ENCODE measurements around the gene DNAH6. TPM values are rescaled to one million over a fixed set of nuclear protein-coding genes. Genes with fewer than 3 reads are reported as not detected.

The DNAH6 gene
- total and polyA plus RNA-seq, 10 of the 15 experiments (the other 5 are each of a cell fraction or from before 2014, with no cell fraction given), result 0.07 to 1.0 (median 0.29) TPM

DNA sequence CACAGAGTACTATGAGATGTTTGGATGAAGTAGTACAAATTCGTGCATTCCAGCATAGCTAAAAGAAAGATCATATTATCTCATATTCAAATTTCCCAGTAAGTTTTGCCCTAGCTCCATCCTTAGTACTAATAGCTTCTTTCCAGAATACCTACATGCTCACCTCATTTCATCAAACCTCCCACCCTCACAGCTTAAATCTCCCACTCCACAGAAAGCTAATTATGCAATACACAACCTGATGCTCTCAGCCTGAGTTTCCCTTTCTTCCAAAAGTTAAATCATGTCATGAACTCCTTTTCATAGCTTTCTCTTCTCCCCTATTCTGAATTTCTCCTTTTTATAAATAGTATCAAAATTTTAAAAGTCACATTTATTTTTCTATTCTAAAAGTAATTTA lies 34.6 kb downstream of the DNAH6 start:
- Histone ChIP-seq H3K4me3 (no peak overlapping the region), H3K27me3 (replicated peaks in 1 of 2; ENCODE audit: control insufficient read depth in 2 of 2, insufficient read depth in 2 of 2, low read length in 1 of 2) (no peaks in the 10 kb centered on the region), H3K4me2 (ENCODE audit: control insufficient read depth, insufficient read depth) (no peak overlapping the region), H3K27ac (ENCODE audit: control insufficient read depth, insufficient read depth) (no peak overlapping the region), H3K79me2 (ENCODE audit: control insufficient read depth, insufficient read depth, low read length) (no peaks in the 10 kb centered on the region), H2AFZ (ENCODE audit: control insufficient read depth, low read depth, low read length) (no peak overlapping the region), H4K20me1 (ENCODE audit: control insufficient read depth, insufficient read depth) (no peaks in the 10 kb centered on the region), H3K9me3 (replicated peaks; ENCODE audit: control insufficient read depth, insufficient read depth, low read length) (no peaks in the 10 kb centered on the region), H3K9ac (ENCODE audit: control insufficient read depth, insufficient read depth, low read length) (no peak overlapping the region), H3K36me3 (ENCODE audit: control insufficient read depth in 2 of 2, insufficient read depth in 2 of 2, low read length in 1 of 2) (no peaks in the 10 kb centered on the region), H3K4me1 (ENCODE audit: control insufficient read depth, insufficient read depth, low read length) (no peaks in the 10 kb centered on the region)
- POLR2A ChIA-PET, result interaction anchor here (0.5 kb wide), 1 partner anchor 54 kb away, joined by 5 read pairs; no protein-coding TSS in a partner anchor
- no TSS peak for BruUV-seq (replicated peaks)
- SMC1A ChIA-PET (ENCODE audit: uncharacterized antibody, unreplicated experiment), result no interaction called here
- RAD21 ChIA-PET (ENCODE audit: unreplicated experiment), result no interaction called here
- DNase-seq (ENCODE audit: low read depth, low spot score) (no peak), FAIRE-seq (no peak), ATAC-seq (no peak)
- 0% methylated on average over 1 of the region's 1 CpG for WGBS (ENCODE audit: insufficient coverage, insufficient replicate concordance, low lambda C conversion rate, missing lambda C conversion rate)
- intact Hi-C loops (cut with micrococcal nuclease; ENCODE audit: unreplicated experiment) (no loop called here), in situ Hi-C loops (cut with MboI) (no loop called here)
- CTCF ChIA-PET, result interaction anchor here (0.6 kb wide), 1 partner anchor 131 kb away, joined by 3 read pairs; no protein-coding TSS in a partner anchor
- TF ChIP-seq, protein P1, sequence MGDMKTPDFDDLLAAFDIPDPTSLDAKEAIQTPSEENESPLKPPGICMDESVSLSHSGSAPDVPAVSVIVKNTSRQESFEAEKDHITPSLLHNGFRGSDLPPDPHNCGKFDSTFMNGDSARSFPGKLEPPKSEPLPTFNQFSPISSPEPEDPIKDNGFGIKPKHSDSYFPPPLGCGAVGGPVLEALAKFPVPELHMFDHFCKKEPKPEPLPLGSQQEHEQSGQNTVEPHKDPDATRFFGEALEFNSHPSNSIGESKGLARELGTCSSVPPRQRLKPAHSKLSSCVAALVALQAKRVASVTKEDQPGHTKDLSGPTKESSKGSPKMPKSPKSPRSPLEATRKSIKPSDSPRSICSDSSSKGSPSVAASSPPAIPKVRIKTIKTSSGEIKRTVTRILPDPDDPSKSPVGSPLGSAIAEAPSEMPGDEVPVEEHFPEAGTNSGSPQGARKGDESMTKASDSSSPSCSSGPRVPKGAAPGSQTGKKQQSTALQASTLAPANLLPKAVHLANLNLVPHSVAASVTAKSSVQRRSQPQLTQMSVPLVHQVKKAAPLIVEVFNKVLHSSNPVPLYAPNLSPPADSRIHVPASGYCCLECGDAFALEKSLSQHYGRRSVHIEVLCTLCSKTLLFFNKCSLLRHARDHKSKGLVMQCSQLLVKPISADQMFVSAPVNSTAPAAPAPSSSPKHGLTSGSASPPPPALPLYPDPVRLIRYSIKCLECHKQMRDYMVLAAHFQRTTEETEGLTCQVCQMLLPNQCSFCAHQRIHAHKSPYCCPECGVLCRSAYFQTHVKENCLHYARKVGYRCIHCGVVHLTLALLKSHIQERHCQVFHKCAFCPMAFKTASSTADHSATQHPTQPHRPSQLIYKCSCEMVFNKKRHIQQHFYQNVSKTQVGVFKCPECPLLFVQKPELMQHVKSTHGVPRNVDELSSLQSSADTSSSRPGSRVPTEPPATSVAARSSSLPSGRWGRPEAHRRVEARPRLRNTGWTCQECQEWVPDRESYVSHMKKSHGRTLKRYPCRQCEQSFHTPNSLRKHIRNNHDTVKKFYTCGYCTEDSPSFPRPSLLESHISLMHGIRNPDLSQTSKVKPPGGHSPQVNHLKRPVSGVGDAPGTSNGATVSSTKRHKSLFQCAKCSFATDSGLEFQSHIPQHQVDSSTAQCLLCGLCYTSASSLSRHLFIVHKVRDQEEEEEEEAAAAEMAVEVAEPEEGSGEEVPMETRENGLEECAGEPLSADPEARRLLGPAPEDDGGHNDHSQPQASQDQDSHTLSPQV (IDR thresholded peaks at IDR 0.05), result no peak
- TF ChIP-seq, protein P2, sequence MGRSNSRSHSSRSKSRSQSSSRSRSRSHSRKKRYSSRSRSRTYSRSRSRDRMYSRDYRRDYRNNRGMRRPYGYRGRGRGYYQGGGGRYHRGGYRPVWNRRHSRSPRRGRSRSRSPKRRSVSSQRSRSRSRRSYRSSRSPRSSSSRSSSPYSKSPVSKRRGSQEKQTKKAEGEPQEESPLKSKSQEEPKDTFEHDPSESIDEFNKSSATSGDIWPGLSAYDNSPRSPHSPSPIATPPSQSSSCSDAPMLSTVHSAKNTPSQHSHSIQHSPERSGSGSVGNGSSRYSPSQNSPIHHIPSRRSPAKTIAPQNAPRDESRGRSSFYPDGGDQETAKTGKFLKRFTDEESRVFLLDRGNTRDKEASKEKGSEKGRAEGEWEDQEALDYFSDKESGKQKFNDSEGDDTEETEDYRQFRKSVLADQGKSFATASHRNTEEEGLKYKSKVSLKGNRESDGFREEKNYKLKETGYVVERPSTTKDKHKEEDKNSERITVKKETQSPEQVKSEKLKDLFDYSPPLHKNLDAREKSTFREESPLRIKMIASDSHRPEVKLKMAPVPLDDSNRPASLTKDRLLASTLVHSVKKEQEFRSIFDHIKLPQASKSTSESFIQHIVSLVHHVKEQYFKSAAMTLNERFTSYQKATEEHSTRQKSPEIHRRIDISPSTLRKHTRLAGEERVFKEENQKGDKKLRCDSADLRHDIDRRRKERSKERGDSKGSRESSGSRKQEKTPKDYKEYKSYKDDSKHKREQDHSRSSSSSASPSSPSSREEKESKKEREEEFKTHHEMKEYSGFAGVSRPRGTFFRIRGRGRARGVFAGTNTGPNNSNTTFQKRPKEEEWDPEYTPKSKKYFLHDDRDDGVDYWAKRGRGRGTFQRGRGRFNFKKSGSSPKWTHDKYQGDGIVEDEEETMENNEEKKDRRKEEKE (IDR thresholded peaks at IDR 0.05), result no peak
- no peak for TF ChIP-seq POLR2AphosphoS5 (IDR thresholded peaks at IDR 0.05; ENCODE audit: low read length)
- no peak for TF ChIP-seq POLR2AphosphoS2 (IDR thresholded peaks at IDR 0.05; ENCODE audit: low read depth, low read length)
- TF ChIP-seq RB1 (IDR thresholded peaks at IDR 0.05; ENCODE audit: borderline replicate concordance), result no peak
- TF ChIP-seq, protein P3, sequence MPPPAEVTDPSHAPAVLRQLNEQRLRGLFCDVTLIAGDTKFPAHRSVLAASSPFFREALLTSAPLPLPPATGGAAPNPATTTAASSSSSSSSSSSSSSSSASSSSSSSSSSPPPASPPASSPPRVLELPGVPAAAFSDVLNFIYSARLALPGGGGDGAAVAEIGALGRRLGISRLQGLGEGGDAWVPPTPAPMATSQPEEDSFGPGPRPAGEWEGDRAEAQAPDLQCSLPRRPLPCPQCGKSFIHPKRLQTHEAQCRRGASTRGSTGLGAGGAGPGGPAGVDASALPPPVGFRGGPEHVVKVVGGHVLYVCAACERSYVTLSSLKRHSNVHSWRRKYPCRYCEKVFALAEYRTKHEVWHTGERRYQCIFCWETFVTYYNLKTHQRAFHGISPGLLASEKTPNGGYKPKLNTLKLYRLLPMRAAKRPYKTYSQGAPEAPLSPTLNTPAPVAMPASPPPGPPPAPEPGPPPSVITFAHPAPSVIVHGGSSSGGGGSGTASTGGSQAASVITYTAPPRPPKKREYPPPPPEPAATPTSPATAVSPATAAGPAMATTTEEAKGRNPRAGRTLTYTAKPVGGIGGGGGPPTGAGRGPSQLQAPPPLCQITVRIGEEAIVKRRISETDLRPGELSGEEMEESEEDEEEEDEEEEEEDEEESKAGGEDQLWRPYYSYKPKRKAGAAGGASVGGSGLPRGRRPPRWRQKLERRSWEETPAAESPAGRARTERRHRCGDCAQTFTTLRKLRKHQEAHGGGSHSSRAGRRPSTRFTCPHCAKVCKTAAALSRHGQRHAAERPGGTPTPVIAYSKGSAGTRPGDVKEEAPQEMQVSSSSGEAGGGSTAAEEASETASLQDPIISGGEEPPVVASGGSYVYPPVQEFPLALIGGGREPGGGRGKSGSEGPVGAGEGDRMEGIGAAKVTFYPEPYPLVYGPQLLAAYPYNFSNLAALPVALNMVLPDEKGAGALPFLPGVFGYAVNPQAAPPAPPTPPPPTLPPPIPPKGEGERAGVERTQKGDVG (CRISPR knock-in tag; IDR thresholded peaks at IDR 0.05), result no peak
- TF ChIP-seq RAD21 (IDR thresholded peaks at IDR 0.05; ENCODE audit: insufficient read depth, low read depth, low read length), result no peak
- no peak for TF ChIP-seq BRCA1 (IDR thresholded peaks at IDR 0.05; ENCODE audit: low read depth, low read length)
- no peak for TF ChIP-seq SREBF1 (IDR thresholded peaks at IDR 0.05; ENCODE audit: low read length)
- TF ChIP-seq ZNF207 (IDR thresholded peaks at IDR 0.05; ENCODE audit: borderline replicate concordance), result no peak
- no peak for TF ChIP-seq TARDBP (IDR thresholded peaks at IDR 0.05; ENCODE audit: borderline replicate concordance)
- TF ChIP-seq, protein P4, sequence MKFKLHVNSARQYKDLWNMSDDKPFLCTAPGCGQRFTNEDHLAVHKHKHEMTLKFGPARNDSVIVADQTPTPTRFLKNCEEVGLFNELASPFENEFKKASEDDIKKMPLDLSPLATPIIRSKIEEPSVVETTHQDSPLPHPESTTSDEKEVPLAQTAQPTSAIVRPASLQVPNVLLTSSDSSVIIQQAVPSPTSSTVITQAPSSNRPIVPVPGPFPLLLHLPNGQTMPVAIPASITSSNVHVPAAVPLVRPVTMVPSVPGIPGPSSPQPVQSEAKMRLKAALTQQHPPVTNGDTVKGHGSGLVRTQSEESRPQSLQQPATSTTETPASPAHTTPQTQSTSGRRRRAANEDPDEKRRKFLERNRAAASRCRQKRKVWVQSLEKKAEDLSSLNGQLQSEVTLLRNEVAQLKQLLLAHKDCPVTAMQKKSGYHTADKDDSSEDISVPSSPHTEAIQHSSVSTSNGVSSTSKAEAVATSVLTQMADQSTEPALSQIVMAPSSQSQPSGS (IDR thresholded peaks at IDR 0.05; ENCODE audit: low read length), result no peak
- TF ChIP-seq MYC (IDR thresholded peaks at IDR 0.05; ENCODE audit: insufficient read depth, insufficient read length, insufficient replicate concordance, low read length, severe bottlenecking), result no peak

Measured in GM12878 (cell line).